Measurements from ENCODE around the gene DNAJC3. TPM values are rescaled to one million over a fixed set of nuclear protein-coding genes. Genes with fewer than 3 reads are reported as not detected.

The DNAJC3 gene
- polyA plus RNA-seq, 1 of the 3 experiments (the other 2 are of a cell fraction): 5.8 TPM

GRCh38 chr13:95676762-95677563, at the start of gene DNAJC3 (continued):
- TF ChIP-seq MXI1 (IDR thresholded peaks at IDR 0.05; ENCODE audit: low read depth, low read length) (peak; percentile 94), CHD2 (IDR thresholded peaks at IDR 0.05; ENCODE audit: low read length, partially characterized antibody) (peak; percentile 41), MEF2A (IDR thresholded peaks at IDR 0.05; ENCODE audit: borderline replicate concordance, low read depth) (no peak), EZH2phosphoT487 (IDR thresholded peaks at IDR 0.05; ENCODE audit: borderline replicate concordance, low read depth) (no peak), POLR2AphosphoS5 (IDR thresholded peaks at IDR 0.05; ENCODE audit: low read depth, low read length) (peak; percentile 68; the same call in 1 of the 2 replicates), FOXJ3 (CRISPR knock-in tag; IDR thresholded peaks at IDR 0.05) (no peak), GATA2 (CRISPR knock-in tag; IDR thresholded peaks at IDR 0.05) (no peak; the same call in 1 of the 2 replicates)
- TF ChIP-seq, protein P1, sequence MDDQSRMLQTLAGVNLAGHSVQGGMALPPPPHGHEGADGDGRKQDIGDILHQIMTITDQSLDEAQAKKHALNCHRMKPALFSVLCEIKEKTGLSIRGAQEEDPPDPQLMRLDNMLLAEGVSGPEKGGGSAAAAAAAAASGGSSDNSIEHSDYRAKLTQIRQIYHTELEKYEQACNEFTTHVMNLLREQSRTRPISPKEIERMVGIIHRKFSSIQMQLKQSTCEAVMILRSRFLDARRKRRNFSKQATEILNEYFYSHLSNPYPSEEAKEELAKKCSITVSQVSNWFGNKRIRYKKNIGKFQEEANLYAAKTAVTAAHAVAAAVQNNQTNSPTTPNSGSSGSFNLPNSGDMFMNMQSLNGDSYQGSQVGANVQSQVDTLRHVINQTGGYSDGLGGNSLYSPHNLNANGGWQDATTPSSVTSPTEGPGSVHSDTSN (IDR thresholded peaks at IDR 0.05): 0 out of 2 replicates have a peak, but pooled peaks have one; percentile 6
- TF ChIP-seq, protein P2, sequence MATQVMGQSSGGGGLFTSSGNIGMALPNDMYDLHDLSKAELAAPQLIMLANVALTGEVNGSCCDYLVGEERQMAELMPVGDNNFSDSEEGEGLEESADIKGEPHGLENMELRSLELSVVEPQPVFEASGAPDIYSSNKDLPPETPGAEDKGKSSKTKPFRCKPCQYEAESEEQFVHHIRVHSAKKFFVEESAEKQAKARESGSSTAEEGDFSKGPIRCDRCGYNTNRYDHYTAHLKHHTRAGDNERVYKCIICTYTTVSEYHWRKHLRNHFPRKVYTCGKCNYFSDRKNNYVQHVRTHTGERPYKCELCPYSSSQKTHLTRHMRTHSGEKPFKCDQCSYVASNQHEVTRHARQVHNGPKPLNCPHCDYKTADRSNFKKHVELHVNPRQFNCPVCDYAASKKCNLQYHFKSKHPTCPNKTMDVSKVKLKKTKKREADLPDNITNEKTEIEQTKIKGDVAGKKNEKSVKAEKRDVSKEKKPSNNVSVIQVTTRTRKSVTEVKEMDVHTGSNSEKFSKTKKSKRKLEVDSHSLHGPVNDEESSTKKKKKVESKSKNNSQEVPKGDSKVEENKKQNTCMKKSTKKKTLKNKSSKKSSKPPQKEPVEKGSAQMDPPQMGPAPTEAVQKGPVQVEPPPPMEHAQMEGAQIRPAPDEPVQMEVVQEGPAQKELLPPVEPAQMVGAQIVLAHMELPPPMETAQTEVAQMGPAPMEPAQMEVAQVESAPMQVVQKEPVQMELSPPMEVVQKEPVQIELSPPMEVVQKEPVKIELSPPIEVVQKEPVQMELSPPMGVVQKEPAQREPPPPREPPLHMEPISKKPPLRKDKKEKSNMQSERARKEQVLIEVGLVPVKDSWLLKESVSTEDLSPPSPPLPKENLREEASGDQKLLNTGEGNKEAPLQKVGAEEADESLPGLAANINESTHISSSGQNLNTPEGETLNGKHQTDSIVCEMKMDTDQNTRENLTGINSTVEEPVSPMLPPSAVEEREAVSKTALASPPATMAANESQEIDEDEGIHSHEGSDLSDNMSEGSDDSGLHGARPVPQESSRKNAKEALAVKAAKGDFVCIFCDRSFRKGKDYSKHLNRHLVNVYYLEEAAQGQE (IDR thresholded peaks at IDR 0.05; ENCODE audit: low read depth, low read length): 0 out of 2 replicates have a peak, but pooled peaks have one; percentile 11

- Histone ChIP-seq H3K4me1 (ENCODE audit: control insufficient read depth in 1 of 2, insufficient read depth in 2 of 2, low read depth in 1 of 2, low read length in 1 of 2) (no peaks in the 10 kb centered on the region), H3F3A (replicated peaks; ENCODE audit: insufficient read depth) (peaks cover 7% of the 10 kb centered on the region), H3K36me3 (replicated peaks in 1 of 2; ENCODE audit: control insufficient read depth in 1 of 2, insufficient read depth in 2 of 2, low read length in 1 of 2) (peaks cover 68 to 70% of the 10 kb centered on the region in 2 experiments), H3K9me3 (no peaks in the 10 kb centered on the region), H3K27ac (ENCODE audit: low read depth in 2 of 2, low read length in 1 of 2) (peak overlapping the region in 1 of 2 experiments; percentile 12; a peak in 1 of 4 replicates), H3K9ac (no peak overlapping the region), H2AFZ (ENCODE audit: low read depth) (no peak overlapping the region), H3K9me2 (no peaks in the 10 kb centered on the region), H4K20me1 (ENCODE audit: insufficient read depth) (no peaks in the 10 kb centered on the region), H3K4me3 (ENCODE audit: low read depth in 2 of 2, low read length in 1 of 2) (no peak overlapping the region), H3K27me3 (ENCODE audit: insufficient read depth) (no peaks in the 10 kb centered on the region), H3K79me2 (ENCODE audit: insufficient read depth) (no peaks in the 10 kb centered on the region), H3K4me2 (no peak overlapping the region)
- no peak for DNase-seq
- ChIA-PET CTCF (interaction anchor here (1.3 kb wide), 1 partner anchor 207 kb away, joined by 9 read pairs; no protein-coding TSS in a partner anchor), POLR2A (no interaction called here)
- no peak for TF ChIP-seq USF1 (IDR thresholded peaks at IDR 0.05; ENCODE audit: borderline replicate concordance, low read depth)
- TF ChIP-seq, protein P3, sequence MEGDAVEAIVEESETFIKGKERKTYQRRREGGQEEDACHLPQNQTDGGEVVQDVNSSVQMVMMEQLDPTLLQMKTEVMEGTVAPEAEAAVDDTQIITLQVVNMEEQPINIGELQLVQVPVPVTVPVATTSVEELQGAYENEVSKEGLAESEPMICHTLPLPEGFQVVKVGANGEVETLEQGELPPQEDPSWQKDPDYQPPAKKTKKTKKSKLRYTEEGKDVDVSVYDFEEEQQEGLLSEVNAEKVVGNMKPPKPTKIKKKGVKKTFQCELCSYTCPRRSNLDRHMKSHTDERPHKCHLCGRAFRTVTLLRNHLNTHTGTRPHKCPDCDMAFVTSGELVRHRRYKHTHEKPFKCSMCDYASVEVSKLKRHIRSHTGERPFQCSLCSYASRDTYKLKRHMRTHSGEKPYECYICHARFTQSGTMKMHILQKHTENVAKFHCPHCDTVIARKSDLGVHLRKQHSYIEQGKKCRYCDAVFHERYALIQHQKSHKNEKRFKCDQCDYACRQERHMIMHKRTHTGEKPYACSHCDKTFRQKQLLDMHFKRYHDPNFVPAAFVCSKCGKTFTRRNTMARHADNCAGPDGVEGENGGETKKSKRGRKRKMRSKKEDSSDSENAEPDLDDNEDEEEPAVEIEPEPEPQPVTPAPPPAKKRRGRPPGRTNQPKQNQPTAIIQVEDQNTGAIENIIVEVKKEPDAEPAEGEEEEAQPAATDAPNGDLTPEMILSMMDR (IDR thresholded peaks at IDR 0.05): no peak
- no peak for TF ChIP-seq IRF3 (IDR thresholded peaks at IDR 0.05; ENCODE audit: low read depth, low read length)
- TF ChIP-seq RAD21 (IDR thresholded peaks at IDR 0.05; ENCODE audit: low read length): no peak
- peak; percentile 6; the same call in 1 of the 2 replicates for TF ChIP-seq FOSL2 (IDR thresholded peaks at IDR 0.05; ENCODE audit: borderline replicate concordance, low read depth)
- TF ChIP-seq TCF12 (IDR thresholded peaks at IDR 0.05): peak; percentile 38
- TF ChIP-seq FOXJ3 (CRISPR knock-in tag; IDR thresholded peaks at IDR 0.05): no peak
- 100% methylated on average over 1 of the region's 1 CpG for WGBS (ENCODE audit: low lambda C conversion rate)
Observed at GRCh38 chr13:95627590-95627989, 49.3 kb upstream of the DNAJC3 start.
